Activated CD8-positive, alpha-beta T cell treated with anti-CD3 and anti-CD28 coated beads for 36 hours (primary cell): ENCODE results near the gene KRT15. TPM values are rescaled to one million over a fixed set of nuclear protein-coding genes. Genes with fewer than 3 reads are reported as not detected.

Source experiments
- ATAC-seq: fragments of 200-7000 bp; cut with Tn5 transposase; one replicate; pipeline ENCODE4 v1.10.0; 2021; ENCODE audit warnings: mild to moderate bottlenecking, moderate library complexity
- CTCF ChIA-PET: fragments of 350-600 bp; sonication (Branson Sonifier 250); formaldehyde crosslinking; loops from one replicate; lab custom pipeline; 2021; ENCODE audit warnings: antibody characterized with exemption; lab: Charles Lee
- POLR2A ChIA-PET: fragments of 350-600 bp; sonication (Branson Sonifier 250); formaldehyde crosslinking; loops from one replicate; lab custom pipeline; 2021; ENCODE audit warnings: antibody characterized with exemption; lab: Charles Lee
- DNase-seq: peaks from one replicate; pipeline ENCODE4 v3.0.0-alpha.2; 2020
- H3K27ac Mint-ChIP-seq: one replicate; pipeline ENCODE4 v1.8.0; 2021; ENCODE audit warnings: mild to moderate bottlenecking, mixed read lengths
- H3K27me3 Mint-ChIP-seq: one replicate; pipeline ENCODE4 v1.8.0; 2021; ENCODE audit warnings: mixed read lengths
- H3K36me3 Mint-ChIP-seq: one replicate; pipeline ENCODE4 v1.8.0; 2021; ENCODE audit warnings: low read depth, mixed read lengths
- H3K4me1 Mint-ChIP-seq: one replicate; pipeline ENCODE4 v1.8.0; 2021; ENCODE audit warnings: low read depth, mixed read lengths
- H3K4me3 Mint-ChIP-seq: one replicate; pipeline ENCODE4 v1.8.0; 2021; ENCODE audit warnings: mild to moderate bottlenecking, moderate library complexity, mixed read lengths
- H3K9me3 Mint-ChIP-seq: one replicate; pipeline ENCODE4 v1.8.0; 2021; ENCODE audit warnings: mixed read lengths
- CTCF ChIP-seq: fragments of 200-600 bp; IDR thresholded peaks from one replicate; pipeline ENCODE4 v1.8.0; 2022; ENCODE audit warnings: antibody characterized with exemption, mild to moderate bottlenecking
- intact Hi-C: fragments of 100-400 bp; cut with micrococcal nuclease; formaldehyde crosslinking; loops from one replicate; pipeline ENCODE4 v1.10.0; 2022
- total RNA-seq, 2 experiments: library from RNA; stranded (reverse); gene quantifications; one replicate each; pipeline ENCODE4 v1.2.3, GENCODE V29; 2021

KRT15 gene
- total RNA-seq, 2 experiments from 2014 or later = not detected

DNA sequence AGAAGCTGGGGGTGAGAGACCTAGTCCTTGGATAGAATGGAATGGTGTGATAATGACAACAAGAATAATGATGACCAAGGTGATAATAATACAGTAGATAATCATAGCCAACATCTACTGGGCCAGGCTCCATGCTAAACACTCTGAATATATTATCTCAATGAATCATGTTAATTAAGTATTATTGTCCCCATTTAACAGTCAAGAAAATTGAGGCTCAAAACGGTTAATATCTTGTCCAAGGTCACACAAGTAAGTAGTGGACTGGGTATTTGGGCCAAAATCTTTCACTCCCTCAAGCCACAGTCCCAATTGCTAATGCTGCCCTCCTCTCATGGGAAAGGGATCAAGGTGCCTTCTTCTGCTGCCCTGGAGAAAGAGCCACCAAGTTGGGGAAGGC, 13.3 kb upstream of the KRT15 start:
- no peak for DNase-seq
- no peaks in the 10 kb centered on the region for H3K9me3 Mint-ChIP-seq
- ChIA-PET POLR2A (no interaction called here), CTCF (interaction anchor here (0.9 to 2.0 kb wide), 4 partner anchors 17 to 131 kb away, joined by 3 to 11 read pairs (median 3); no protein-coding TSS in a partner anchor)
- peaks cover 3% of the 10 kb centered on the region for H3K4me1 Mint-ChIP-seq
- no peak for ATAC-seq
- no peaks in the 10 kb centered on the region for H3K36me3 Mint-ChIP-seq
- TF ChIP-seq CTCF = no peak
- intact Hi-C loops = no loop called here
- H3K27ac Mint-ChIP-seq = no peak overlapping the region
- H3K27me3 Mint-ChIP-seq = peaks cover 59% of the 10 kb centered on the region
- H3K4me3 Mint-ChIP-seq = no peak overlapping the region

GRCh38 chr17:41530062-41531048, 11.7 kb upstream of the KRT15 start:
- TF ChIP-seq CTCF = no peak
- CTCF ChIA-PET = interaction anchor here (1.3 to 1.6 kb wide), 3 partner anchors 19 to 133 kb away, joined by 4 to 5 read pairs (median 5); no protein-coding TSS in a partner anchor
- intact Hi-C loops = no loop called here
- H3K27ac Mint-ChIP-seq = no peak overlapping the region
- no peak for ATAC-seq
- no peaks in the 10 kb centered on the region for H3K36me3 Mint-ChIP-seq
- H3K9me3 Mint-ChIP-seq = no peaks in the 10 kb centered on the region
- DNase-seq = no peak
- H3K27me3 Mint-ChIP-seq = peaks cover 61% of the 10 kb centered on the region
- POLR2A ChIA-PET = no interaction called here
- H3K4me1 Mint-ChIP-seq = peaks cover 3% of the 10 kb centered on the region
- H3K4me3 Mint-ChIP-seq = no peak overlapping the region

GRCh38 chr17:41529491-41529915, 10.8 kb upstream of the KRT15 start:
- H3K36me3 Mint-ChIP-seq = no peaks in the 10 kb centered on the region
- TF ChIP-seq CTCF = no peak
- no peaks in the 10 kb centered on the region for H3K9me3 Mint-ChIP-seq
- no peak for ATAC-seq
- peaks cover 3% of the 10 kb centered on the region for H3K4me1 Mint-ChIP-seq
- intact Hi-C loops = no loop called here
- no peak for DNase-seq
- no peak overlapping the region for H3K27ac Mint-ChIP-seq
- ChIA-PET CTCF (interaction anchor here (0.7 to 1.6 kb wide), 3 partner anchors 20 to 133 kb away, joined by 3 to 5 read pairs (median 4); no protein-coding TSS in a partner anchor), POLR2A (no interaction called here)
- no peak overlapping the region for H3K4me3 Mint-ChIP-seq
- peaks cover 59% of the 10 kb centered on the region for H3K27me3 Mint-ChIP-seq

- no peak overlapping the region for H3K4me3 Mint-ChIP-seq
- DNase-seq (no peak), ATAC-seq (no peak)
- no peak for TF ChIP-seq CTCF
- peaks cover 59% of the 10 kb centered on the region for H3K27me3 Mint-ChIP-seq
- H3K27ac Mint-ChIP-seq = no peak overlapping the region
- H3K36me3 Mint-ChIP-seq = no peaks in the 10 kb centered on the region
- H3K9me3 Mint-ChIP-seq = no peaks in the 10 kb centered on the region
- intact Hi-C loops = no loop called here
- H3K4me1 Mint-ChIP-seq = peaks cover 3% of the 10 kb centered on the region
- ChIA-PET POLR2A (no interaction called here), CTCF (interaction anchor here (0.7 to 1.6 kb wide), 4 partner anchors 20 to 134 kb away, joined by 3 to 8 read pairs (median 4); no protein-coding TSS in a partner anchor)
Measured at GRCh38 chr17:41528959-41529353, 10.3 kb upstream of the KRT15 start.
